GM12892 (cell line): ENCODE measurements around the gene SLC25A41.

Source experiments
- POLR2A ChIP-seq: IDR thresholded peaks from 2 replicates; pipeline ENCODE4 v1.6.1; 2011; ENCODE audit warnings: low read depth, low read length, control low read depth
- POLR2AphosphoS5 ChIP-seq: IDR thresholded peaks from 2 replicates; pipeline ENCODE4 v1.6.1; 2011; ENCODE audit warnings: low read depth, low read length, control low read depth
- TAF1 ChIP-seq: IDR thresholded peaks from 2 replicates; pipeline ENCODE4 v1.6.1; 2011; ENCODE audit warnings: low read depth, mild to moderate bottlenecking, control low read depth, low read length, borderline replicate concordance

GRCh38 chr19:6439743-6440142 lies 6.2 kb upstream of the SLC25A41 start:
- TF ChIP-seq POLR2A = no peak
- TF ChIP-seq POLR2AphosphoS5 = no peak
- TF ChIP-seq TAF1 = no peak
